GM13976 (cell line): ENCODE measurements around the gene FCHSD2.

Experiments
- DNase-seq: peaks from one replicate; pipeline ENCODE4 v3.0.0; 2012; ENCODE audit warnings: low spot score
- CTCF ChIP-seq: IDR thresholded peaks from 2 replicates; pipeline ENCODE4 v1.5.1; 2012; ENCODE audit warnings: borderline replicate concordance, mild to moderate bottlenecking; ENCODE audit not compliant: insufficient read depth; ENCODE audit errors: extremely low read depth, missing control alignments, control extremely low read depth
- in situ Hi-C: fragments of 300-500 bp; cut with MboI; formaldehyde crosslinking; loops from one replicate; pipeline ENCODE4 v1.12.0; 2022; ENCODE audit warnings: low sequenced_read_pairs, mixed read lengths, inconsistent platforms; ENCODE audit not compliant: unreplicated experiment

The FCHSD2 gene

DNA sequence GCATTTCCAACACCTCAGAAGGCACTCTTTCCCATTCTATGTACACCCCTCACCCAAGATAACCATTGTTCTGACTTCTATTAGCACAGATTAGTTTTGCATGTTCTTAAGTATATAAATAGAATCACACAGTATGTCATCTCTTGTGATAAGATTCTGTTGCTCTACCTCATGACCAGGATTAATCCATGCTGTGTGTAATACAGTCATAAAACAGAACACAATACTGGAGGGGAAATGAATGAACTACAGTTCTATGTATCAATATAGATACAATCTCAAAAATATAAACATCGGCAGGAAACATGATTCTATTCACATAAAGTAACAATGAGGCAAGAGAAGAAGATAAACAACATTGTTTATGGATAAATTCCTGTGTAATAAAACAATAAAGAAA lies 176.4 kb downstream of the FCHSD2 start:
- no peak for TF ChIP-seq CTCF
- in situ Hi-C loops: no loop called here
- DNase-seq: no peak

DNA sequence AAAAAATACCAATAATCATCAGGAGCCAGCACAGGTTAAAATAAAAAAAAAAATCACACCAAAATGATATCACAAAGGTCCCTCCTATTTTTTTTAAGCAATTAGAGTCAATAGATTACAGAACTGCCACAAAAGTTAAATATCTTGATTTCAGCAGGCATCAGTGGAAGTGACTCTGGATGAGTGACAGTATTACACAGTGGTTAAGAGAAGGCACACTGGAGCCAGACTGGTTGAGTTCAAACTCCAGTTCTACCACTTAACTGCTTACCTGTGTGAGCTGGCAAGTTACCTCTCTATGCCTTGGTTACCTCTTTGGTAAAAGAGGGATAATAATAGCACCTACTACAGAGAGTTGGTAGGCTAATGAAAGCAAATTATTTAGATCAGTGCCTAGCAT lies 179.4 kb downstream of the FCHSD2 start:
- in situ Hi-C loops: no loop called here

DNA sequence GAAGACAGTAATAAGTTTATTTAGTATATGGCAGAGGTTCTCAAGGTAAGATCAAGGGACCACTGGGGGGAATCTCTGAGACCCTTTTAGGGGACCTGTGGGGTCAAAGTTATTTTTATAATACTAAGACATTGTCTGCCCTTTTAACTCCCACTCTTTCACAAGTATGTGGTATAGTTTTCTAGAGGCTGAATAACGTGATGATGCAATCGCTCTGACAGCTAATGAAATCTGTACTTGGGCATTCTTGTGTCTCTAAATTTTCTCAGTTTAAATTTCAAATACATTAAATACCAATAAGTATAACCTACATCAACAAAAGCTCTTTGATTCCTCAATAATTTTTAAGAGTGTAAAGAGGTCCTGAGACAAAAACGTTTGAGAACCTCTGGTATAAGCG lies 180.0 kb downstream of the FCHSD2 start:
- in situ Hi-C loops: no loop called here

More for the DNA sequence above, 179.4 kb downstream of the FCHSD2 start:
- TF ChIP-seq CTCF: no peak
- no peak for DNase-seq

DNA sequence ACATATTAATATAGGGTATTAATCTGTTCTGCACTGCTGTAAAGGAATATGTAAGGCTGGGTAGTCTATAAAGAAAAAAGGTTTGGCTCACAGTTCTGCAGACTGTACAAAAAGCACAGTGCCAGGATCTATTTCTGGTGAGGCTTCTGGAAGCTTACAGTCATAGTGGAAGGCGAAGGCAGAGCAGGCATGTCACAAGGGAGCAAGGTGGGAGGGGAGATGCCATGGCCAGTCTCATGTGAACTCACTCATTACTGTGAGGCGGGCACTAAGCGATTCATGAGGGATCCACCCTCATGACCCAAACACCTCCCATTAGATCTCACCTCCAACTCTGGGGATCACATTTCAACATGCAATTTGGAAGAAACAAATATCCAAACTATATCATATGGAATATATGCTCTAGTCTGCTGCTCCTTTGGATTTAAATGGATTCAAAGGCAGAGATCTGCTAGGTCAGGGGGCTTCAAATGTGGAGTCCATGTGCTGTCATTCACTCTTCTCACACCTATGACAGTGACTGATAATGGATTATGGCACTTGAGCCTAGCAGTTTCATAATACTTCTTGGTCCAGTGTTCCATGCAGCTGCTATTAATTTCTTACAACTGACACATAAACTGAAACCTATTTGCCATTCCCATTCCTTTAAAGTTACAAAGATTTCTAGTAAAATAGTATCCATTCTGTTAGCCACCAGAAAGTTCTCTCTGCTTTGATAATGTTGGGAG lies 182.0 kb downstream of the FCHSD2 start:
- DNase-seq: no peak
- TF ChIP-seq CTCF: no peak
- in situ Hi-C loops: no loop called here

More for the DNA sequence above, 180.0 kb downstream of the FCHSD2 start:
- no peak for TF ChIP-seq CTCF
- no peak for DNase-seq

DNA sequence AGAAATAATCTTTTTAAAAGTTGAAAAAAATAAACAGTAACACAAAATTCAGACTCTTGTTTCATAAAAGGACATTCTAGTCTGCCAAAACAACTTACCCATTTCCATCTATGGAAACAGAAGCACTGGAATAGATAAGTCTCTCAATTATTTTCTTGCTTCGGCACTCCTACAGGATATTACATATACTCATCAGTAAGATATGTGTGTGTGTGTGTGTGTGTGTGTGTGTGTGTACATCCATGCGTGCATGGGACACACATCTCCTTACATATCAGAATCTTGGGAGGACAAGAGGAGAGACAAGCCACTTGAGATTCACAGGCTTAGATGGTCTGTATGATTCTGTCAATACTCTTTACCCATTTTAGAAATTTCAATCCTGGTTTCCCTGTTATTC lies 183.3 kb downstream of the FCHSD2 start:
- in situ Hi-C loops: no loop called here
- TF ChIP-seq CTCF: no peak
- no peak for DNase-seq

DNA sequence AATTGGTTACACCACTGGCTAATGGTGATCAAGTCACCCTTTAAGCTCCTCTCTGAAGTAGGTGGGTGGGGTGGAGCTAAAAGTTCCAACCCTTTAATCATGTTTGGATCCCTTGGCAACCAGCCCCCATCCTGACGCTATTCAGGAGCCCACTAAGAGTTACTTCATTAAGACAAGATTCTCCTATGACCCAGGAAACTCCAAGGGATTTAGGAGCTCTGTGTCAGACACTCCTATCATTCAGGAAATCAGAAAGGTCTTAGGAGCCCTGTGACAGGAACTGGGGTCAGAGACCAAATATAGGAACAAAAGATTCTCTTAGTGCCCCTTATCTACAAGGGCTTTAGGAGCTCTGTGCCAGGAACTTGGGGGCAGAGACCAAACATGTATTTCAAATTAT lies 186.7 kb downstream of the FCHSD2 start:
- no peak for TF ChIP-seq CTCF
- DNase-seq: no peak

DNA sequence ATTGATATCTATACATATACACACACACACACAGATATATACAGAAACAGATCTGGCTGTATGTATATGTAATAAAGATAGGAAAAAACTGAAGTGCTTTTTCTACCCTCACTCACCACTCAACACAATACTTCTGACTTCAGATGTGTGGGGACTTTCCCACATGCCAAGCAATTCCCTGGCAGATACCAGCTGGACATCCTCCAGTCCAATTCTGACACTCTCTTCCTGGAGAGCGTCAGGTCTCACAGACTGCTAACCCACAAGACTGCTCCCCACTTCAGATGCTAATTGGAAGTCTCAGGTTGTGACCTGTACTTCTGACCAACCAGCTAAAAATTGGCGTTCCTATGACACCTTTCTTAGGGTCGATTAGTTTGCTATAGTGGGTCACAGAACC lies 187.3 kb downstream of the FCHSD2 start:
- in situ Hi-C loops: no loop called here
- DNase-seq: no peak
- TF ChIP-seq CTCF: no peak

More for the DNA sequence above, 186.7 kb downstream of the FCHSD2 start:
- in situ Hi-C loops: no loop called here
